DND-41 (cell line): Measurements from ENCODE around the gene MAL.

ENCODE experiments used
- EZH2 ChIP-seq: IDR thresholded peaks from 3 replicates; pipeline ENCODE4 v1.6.1; 2012; ENCODE audit warnings: borderline replicate concordance, low read depth, mild to moderate bottlenecking, moderate library complexity, low read length, inconsistent platforms; ENCODE audit not compliant: severe bottlenecking
- TF ChIP-seq, protein P1 (sequence below): IDR thresholded peaks from 2 replicates; pipeline ENCODE4 v1.5.1; 2012; ENCODE audit warnings: borderline replicate concordance, low read length, moderate library complexity, mild to moderate bottlenecking; ENCODE audit not compliant: poor library complexity, severe bottlenecking; ENCODE audit errors: extremely low read depth

DNA sequence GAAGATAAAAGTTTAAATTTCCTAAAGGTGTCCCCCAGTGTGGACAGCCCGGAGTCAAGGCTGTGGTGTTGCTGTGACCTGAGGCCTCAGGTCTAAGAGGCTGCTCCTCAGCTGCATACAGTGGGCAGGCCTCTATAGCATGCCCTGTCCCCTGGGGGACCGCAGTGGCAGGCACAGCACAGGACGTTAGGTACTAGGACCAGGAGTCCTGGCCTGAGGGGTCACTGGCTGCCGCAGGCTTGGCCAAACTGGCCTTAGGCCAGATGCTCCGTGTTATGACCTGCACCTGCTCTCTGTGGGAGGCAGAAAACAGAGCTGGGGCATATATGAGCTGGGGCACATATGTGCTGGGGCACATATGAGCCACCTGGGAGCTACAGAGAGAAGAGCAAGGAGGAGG is 21.2 kb upstream of the MAL start:
- TF ChIP-seq, protein P1, sequence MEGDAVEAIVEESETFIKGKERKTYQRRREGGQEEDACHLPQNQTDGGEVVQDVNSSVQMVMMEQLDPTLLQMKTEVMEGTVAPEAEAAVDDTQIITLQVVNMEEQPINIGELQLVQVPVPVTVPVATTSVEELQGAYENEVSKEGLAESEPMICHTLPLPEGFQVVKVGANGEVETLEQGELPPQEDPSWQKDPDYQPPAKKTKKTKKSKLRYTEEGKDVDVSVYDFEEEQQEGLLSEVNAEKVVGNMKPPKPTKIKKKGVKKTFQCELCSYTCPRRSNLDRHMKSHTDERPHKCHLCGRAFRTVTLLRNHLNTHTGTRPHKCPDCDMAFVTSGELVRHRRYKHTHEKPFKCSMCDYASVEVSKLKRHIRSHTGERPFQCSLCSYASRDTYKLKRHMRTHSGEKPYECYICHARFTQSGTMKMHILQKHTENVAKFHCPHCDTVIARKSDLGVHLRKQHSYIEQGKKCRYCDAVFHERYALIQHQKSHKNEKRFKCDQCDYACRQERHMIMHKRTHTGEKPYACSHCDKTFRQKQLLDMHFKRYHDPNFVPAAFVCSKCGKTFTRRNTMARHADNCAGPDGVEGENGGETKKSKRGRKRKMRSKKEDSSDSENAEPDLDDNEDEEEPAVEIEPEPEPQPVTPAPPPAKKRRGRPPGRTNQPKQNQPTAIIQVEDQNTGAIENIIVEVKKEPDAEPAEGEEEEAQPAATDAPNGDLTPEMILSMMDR: no peak
- TF ChIP-seq EZH2: no peak
